Caco-2 (cell line): ENCODE results near the gene COQ5. TPM values are rescaled to one million over a fixed set of nuclear protein-coding genes. Genes with fewer than 3 reads are reported as not detected.
"Not testable (repeated sequence)": the region's sequence is repeated elsewhere in the genome, so short reads cannot be mapped to it uniquely, and the experiment has no call there.

Experiments used
- BruUV-seq: library from RNA; stranded (reverse); fragments of 400-500 nt; replicated peaks from 2 replicates; lab custom pipeline; 2021; lab: Mats Ljungman, UMichigan
- CTCF ChIA-PET: fragments of 300-600 bp; sonication (Branson Sonifier 250); formaldehyde crosslinking; loops from one replicate; lab custom pipeline; 2022; ENCODE audit warnings: antibody characterized with exemption; lab: Charles Lee
- POLR2A ChIA-PET: fragments of 300-600 bp; sonication (Branson Sonifier 250); formaldehyde crosslinking; loops from one replicate; lab custom pipeline; 2022; ENCODE audit warnings: antibody characterized with exemption; lab: Charles Lee
- DNase-seq, 2 experiments: peaks; one replicate each; pipeline versions ENCODE4 v3.0.0 to v3.0.0-alpha.2; 2020 to 2022
- H3K27me3 ChIP-seq: replicated peaks from 2 replicates; pipeline ENCODE4 v1.6.0; 2011; ENCODE audit warnings: low read length; ENCODE audit not compliant: control insufficient read depth, insufficient read depth
- H3K36me3 ChIP-seq: 2 replicates; pipeline ENCODE4 v1.5.1; 2011; ENCODE audit warnings: low read length; ENCODE audit not compliant: control insufficient read depth, insufficient read depth
- H3K4me1 ChIP-seq: fragments of 250-450 bp; sonication (Bioruptor Pico); 2 replicates; pipeline ENCODE4 v1.5.1; 2020; ENCODE audit warnings: mild to moderate bottlenecking
- H3K4me3 ChIP-seq: 2 replicates; pipeline ENCODE4 v1.5.1; 2011; ENCODE audit warnings: low read depth, mild to moderate bottlenecking, control low read depth, low read length
- H3K9me3 ChIP-seq: fragments of 250-450 bp; sonication (Bioruptor Pico); 2 replicates; pipeline ENCODE4 v1.5.1; 2020; ENCODE audit warnings: mild to moderate bottlenecking, moderate library complexity
- H3K27ac Mint-ChIP-seq: one replicate; pipeline ENCODE4 v1.8.0; 2022; ENCODE audit warnings: mixed read lengths; ENCODE audit not compliant: unreplicated experiment
- H3K27me3 Mint-ChIP-seq: one replicate; pipeline ENCODE4 v1.8.0; 2022; ENCODE audit warnings: mixed read lengths; ENCODE audit not compliant: insufficient read depth, unreplicated experiment
- H3K36me3 Mint-ChIP-seq: one replicate; pipeline ENCODE4 v1.8.0; 2022; ENCODE audit warnings: mild to moderate bottlenecking, mixed read lengths; ENCODE audit not compliant: insufficient read depth, unreplicated experiment
- H3K4me1 Mint-ChIP-seq: one replicate; pipeline ENCODE4 v1.8.0; 2022; ENCODE audit warnings: low read depth, mixed read lengths; ENCODE audit not compliant: unreplicated experiment
- H3K4me3 Mint-ChIP-seq: one replicate; pipeline ENCODE4 v1.8.0; 2022; ENCODE audit warnings: mild to moderate bottlenecking, moderate library complexity, mixed read lengths; ENCODE audit not compliant: unreplicated experiment
- H3K9me3 Mint-ChIP-seq: one replicate; pipeline ENCODE4 v1.8.0; 2022; ENCODE audit warnings: mixed read lengths; ENCODE audit not compliant: unreplicated experiment
- CTCF ChIP-seq, 2 experiments: fragments of 200-600 bp in 1 of 2; IDR thresholded peaks; 1 replicate in 1 of 2; 2 replicates in 1 of 2; pipeline versions ENCODE4 v1.5.1 to v1.8.0; 2011 to 2022; ENCODE audit warnings: antibody characterized with exemption in 1 of 2, control low read depth in 1 of 2, inconsistent platforms in 1 of 2, low read depth in 1 of 2, low read length in 1 of 2, mild to moderate bottlenecking in 1 of 2, moderate library complexity in 1 of 2; ENCODE audit not compliant: insufficient read depth in 1 of 2, severe bottlenecking in 1 of 2, unreplicated experiment in 1 of 2
- intact Hi-C: fragments of 100-400 bp; cut with micrococcal nuclease; formaldehyde crosslinking; loops from one replicate; pipeline ENCODE4 v1.10.0; 2022; ENCODE audit not compliant: unreplicated experiment
- total RNA-seq: library from RNA; stranded (reverse); gene quantifications from 2 replicates; pipeline ENCODE4 v1.2.3, GENCODE V29; 2022

COQ5 gene
- total RNA-seq, 1 experiment from 2014 or later, result 20.7 TPM

GRCh38 chr12:120522568-120522967, 6.4 kb downstream of the COQ5 start:
- H3K4me1 Mint-ChIP-seq, result peaks cover 6% of the 10 kb centered on the region
- Histone ChIP-seq H3K4me1 (peaks cover 5% of the 10 kb centered on the region; the same call in 1 of the 2 replicates), H3K4me3 (no peak overlapping the region), H3K9me3 (no peaks in the 10 kb centered on the region), H3K27me3 (no peaks in the 10 kb centered on the region), H3K36me3 (no peaks in the 10 kb centered on the region)
- intact Hi-C loops, result no loop called here
- no peak for DNase-seq
- H3K4me3 Mint-ChIP-seq, result no peak overlapping the region
- ChIA-PET POLR2A (no interaction called here), CTCF (interaction anchor here (0.7 kb wide), 1 partner anchor 14 kb away, joined by 6 read pairs; no protein-coding TSS in a partner anchor)
- no peaks in the 10 kb centered on the region for H3K36me3 Mint-ChIP-seq
- no peaks in the 10 kb centered on the region for H3K9me3 Mint-ChIP-seq
- no peak for TF ChIP-seq CTCF (IDR thresholded peaks at IDR 0.05; ENCODE audit: insufficient read depth in 1 of 2, low read depth in 1 of 2, low read length in 1 of 2, severe bottlenecking in 1 of 2, unreplicated experiment in 1 of 2)
- no peak overlapping the region for H3K27ac Mint-ChIP-seq
- no peaks in the 10 kb centered on the region for H3K27me3 Mint-ChIP-seq
- no TSS peak for BruUV-seq

GRCh38 chr12:120519324-120519723, 9.6 kb downstream of the COQ5 start:
- H3K27me3 Mint-ChIP-seq, CTCF ChIA-PET, POLR2A ChIA-PET, H3K27ac Mint-ChIP-seq, H3K4me3 Mint-ChIP-seq, H3K27me3 ChIP-seq, H3K4me3 ChIP-seq, H3K4me1 ChIP-seq, DNase-seq, intact Hi-C loops, H3K36me3 ChIP-seq, BruUV-seq, H3K4me1 Mint-ChIP-seq, H3K9me3 Mint-ChIP-seq, H3K36me3 Mint-ChIP-seq, H3K9me3 ChIP-seq: not testable (repeated sequence)

- BruUV-seq, result no TSS peak
- Histone ChIP-seq H3K9me3 (no peaks in the 10 kb centered on the region), H3K36me3 (peaks cover 2% of the 10 kb centered on the region; the same call in 1 of the 2 replicates), H3K4me3 (no peak overlapping the region), H3K4me1 (no peaks in the 10 kb centered on the region), H3K27me3 (no peaks in the 10 kb centered on the region)
- no peak for TF ChIP-seq CTCF (IDR thresholded peaks at IDR 0.05; ENCODE audit: insufficient read depth in 1 of 2, low read depth in 1 of 2, low read length in 1 of 2, severe bottlenecking in 1 of 2, unreplicated experiment in 1 of 2)
- Mint-ChIP-seq H3K9me3 (no peaks in the 10 kb centered on the region), H3K4me1 (no peaks in the 10 kb centered on the region), H3K36me3 (no peaks in the 10 kb centered on the region), H3K27ac (peak overlapping the region; percentile 20), H3K4me3 (no peak overlapping the region), H3K27me3 (no peaks in the 10 kb centered on the region)
- intact Hi-C loops, result no loop called here
- DNase-seq, result no peak
- CTCF ChIA-PET, result no interaction called here
- POLR2A ChIA-PET, result no interaction called here
These were observed 13.5 kb downstream of the COQ5 start for GRCh38 chr12:120515496-120515895.

- intact Hi-C loops, result no loop called here
- no TSS peak for BruUV-seq
- POLR2A ChIA-PET, result no interaction called here
These were observed 15.0 kb downstream of the COQ5 start for GRCh38 chr12:120514002-120514401.

More at GRCh38 chr12:120514002-120514401, 15.0 kb downstream of the COQ5 start:
- TF ChIP-seq CTCF (IDR thresholded peaks at IDR 0.05; ENCODE audit: insufficient read depth in 1 of 2, low read depth in 1 of 2, low read length in 1 of 2, severe bottlenecking in 1 of 2, unreplicated experiment in 1 of 2), result no peak
- Mint-ChIP-seq H3K4me3 (no peak overlapping the region), H3K27ac (no peak overlapping the region), H3K4me1 (peaks cover 7% of the 10 kb centered on the region), H3K36me3 (no peaks in the 10 kb centered on the region), H3K9me3 (no peaks in the 10 kb centered on the region), H3K27me3 (no peaks in the 10 kb centered on the region)
- CTCF ChIA-PET, result no interaction called here
- Histone ChIP-seq H3K36me3 (peaks cover 2% of the 10 kb centered on the region; the same call in 1 of the 2 replicates), H3K4me1 (no peaks in the 10 kb centered on the region; the same call in 1 of the 2 replicates), H3K4me3 (no peak overlapping the region), H3K27me3 (no peaks in the 10 kb centered on the region), H3K9me3 (no peaks in the 10 kb centered on the region)
- no peak for DNase-seq
